GM11168 (cell line): Measurements from ENCODE around the gene TMED8.

Experiments
- in situ Hi-C: fragments of 300-500 bp; cut with MboI; formaldehyde crosslinking; loops from one replicate; pipeline ENCODE4 v1.12.0; 2022; ENCODE audit warnings: low sequenced_read_pairs; ENCODE audit not compliant: unreplicated experiment

TMED8 gene

DNA sequence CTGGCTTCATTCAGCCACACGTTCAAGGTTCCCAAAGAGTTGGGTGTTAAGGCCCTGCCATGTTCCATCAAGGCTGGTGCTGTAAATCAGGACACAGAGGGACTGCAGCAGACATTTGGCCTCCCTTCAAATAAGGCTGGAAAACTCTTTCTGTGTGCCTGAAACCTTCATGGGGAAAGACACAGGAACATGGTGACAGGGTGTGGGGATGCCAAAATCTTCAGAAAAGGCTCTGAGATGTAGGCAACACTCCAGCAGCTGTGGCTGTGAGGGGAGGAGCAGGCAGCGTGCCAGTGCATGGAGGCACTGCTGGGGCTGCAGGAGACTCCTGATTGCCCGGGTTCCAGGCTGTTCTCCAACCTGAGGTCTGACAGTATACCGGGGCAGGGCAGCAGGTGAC, 71.2 kb downstream of the TMED8 start:
- in situ Hi-C loops, result no loop called here

DNA sequence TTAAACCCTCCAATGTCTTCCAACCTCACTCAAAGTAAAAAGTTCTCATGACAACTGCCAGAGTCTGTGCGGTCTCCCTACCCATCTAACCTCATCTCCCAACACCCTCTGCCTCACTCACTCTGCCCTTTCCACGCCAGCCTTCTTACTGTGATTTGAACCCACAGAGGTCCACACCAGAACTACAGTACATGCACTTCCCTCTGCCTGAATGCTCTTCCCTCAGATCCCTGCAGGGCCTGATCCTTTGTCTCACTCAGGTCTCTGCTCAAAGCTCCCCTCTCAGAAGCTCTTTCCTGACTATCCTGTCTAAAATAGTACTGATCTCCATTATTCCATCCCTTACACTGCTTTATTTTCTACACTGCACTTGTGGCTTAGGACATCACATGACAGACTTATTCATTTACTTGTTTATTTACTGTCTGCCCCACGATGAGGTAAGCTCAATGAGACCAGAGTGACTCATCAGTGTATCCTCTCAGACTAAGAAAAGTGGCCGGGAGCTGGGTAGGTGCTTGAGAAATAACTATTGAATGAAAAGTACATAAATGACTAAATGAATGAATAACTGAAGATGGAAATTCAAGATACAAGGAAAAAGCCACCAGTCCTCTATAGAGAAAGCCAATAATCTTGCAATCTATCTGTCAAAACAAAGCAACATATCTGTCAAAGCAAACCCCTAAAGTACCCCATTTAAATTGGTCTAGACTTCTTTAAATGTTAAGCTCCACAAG, 73.3 kb downstream of the TMED8 start:
- in situ Hi-C loops, result no loop called here

- in situ Hi-C loops, result no loop called here
These were observed 74.0 kb downstream of the TMED8 start for GRCh38 chr14:77302926-77303325.

GRCh38 chr14:77301103-77301502, 75.8 kb downstream of the TMED8 start:
- in situ Hi-C loops, result no loop called here

GRCh38 chr14:77299771-77300170, 77.1 kb downstream of the TMED8 start:
- in situ Hi-C loops, result no loop called here

GRCh38 chr14:77296906-77297305, 80.0 kb downstream of the TMED8 start:
- in situ Hi-C loops, result no loop called here

DNA sequence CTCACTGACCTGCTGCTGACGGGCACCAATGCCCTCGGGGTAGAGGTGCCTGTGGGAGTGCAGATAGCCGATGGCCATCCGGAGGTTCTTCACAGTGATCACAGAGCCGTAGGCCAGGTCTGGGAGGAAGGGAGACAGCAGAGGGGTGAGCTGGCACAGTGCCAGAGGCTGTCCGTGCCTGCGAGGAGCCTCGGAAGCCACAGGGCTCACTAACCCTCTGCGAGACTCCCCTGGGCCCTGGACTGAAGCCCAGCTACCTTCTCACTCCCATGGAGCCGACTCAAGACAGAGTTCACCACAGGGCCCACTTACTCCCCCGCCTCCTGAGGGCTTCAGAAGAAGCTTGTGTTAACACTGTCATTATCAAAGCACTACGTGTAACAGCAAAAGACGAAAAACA, 80.7 kb downstream of the TMED8 start:
- in situ Hi-C loops, result no loop called here

DNA sequence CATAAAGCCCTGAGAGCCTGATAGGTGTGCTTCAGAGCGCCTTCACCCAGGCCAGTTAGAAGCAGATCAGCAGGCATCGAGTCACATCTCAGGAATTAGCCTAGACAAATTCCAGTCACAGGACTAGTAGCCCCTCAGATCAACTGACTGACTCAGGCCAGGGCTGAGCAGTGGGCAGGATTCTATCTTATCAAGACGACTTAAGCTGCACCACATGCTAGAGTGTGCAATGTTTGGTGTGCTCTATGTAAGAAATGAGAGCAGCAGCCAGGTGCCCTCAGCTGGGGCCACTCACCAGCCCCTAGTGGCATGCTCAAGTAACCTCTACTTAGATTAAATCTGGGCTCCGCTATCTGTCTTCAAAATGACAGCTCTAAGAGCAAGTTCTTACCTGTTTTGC, 86.2 kb downstream of the TMED8 start:
- in situ Hi-C loops, result no loop called here

DNA sequence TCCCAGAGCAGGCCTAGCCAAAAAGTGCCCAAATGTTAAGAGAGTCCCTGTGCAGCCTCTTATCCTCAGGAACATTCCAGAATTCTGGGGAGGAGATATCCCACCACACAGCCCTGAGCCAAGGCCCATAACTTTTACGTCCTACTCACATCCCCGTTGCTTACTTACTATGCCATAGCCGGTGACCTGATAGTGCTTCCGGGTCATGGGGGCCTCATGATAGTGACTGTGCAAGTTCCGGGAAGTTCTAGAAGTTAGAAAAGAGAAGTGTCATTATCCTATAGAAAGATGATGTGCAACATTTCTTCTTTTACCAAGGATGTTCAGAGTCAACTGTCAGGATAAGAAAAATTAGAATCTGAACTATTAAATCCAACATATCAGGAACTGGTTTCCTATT, 90.3 kb downstream of the TMED8 start:
- in situ Hi-C loops, result no loop called here
